ENCODE measurements around the gene NEAT1.
"Not testable (repeated sequence)": the region's sequence is repeated elsewhere in the genome, so short reads cannot be mapped to it uniquely, and the experiment has no call there.

The NEAT1 gene

DNA sequence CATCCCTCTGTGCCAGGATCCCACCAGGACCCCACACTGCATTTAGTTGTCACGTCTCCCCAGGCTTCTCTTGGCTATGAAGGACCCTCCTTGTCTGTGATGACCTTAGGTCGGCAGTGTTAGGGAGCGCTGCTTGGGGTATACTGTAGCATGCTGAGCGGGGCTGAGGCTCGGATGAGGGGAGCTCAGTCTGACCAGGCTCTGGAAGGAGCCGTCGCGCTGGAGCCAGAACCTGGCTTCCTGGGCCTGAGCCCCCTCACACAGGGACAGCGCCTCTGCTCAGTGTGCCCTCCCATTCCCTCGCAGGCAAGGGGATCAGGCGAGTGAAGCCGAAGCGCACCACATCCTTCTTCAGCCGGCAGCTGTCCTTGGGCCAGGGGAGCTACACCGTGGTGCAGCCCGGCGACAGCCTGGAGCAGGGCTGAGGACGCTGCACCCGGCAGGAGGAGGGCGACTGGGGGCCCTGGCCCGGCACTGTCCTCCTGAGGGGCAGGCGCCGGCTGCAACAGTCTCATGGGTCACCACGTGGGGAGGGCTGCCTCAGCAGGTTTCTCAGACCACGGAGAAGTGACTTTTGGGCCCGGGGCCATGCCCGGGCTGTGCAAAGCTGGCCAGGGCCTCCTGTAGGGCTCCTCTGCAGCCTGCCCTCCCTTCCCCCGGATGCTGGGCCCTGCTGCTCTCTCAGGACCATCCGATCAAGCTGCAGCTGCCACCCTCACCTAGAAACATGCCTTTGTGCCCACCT is 11.5 kb upstream of the NEAT1 start:
- no peak for DNase-seq (ENCODE audit: low spot score)

DNA sequence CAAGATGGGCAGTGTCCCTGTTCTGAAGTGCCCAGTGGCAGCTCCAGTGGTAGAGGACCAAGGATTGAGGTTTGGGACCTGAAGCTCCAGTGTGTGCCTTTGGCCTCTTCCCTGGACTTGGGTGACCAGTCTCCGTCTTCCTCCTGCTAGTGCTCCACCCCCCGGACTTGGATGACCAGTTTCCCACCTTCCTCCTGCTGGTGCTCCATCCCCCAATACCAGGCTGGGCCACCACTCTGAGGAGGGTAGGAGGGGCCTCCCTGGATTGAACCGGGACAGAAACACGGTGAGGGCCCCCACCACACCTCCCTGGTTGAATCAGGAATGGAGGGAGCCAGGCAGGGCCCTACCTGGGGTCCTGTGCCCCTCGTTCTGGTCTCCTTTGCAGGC is 10.9 kb upstream of the NEAT1 start:
- no peak for DNase-seq (ENCODE audit: low spot score)

DNA sequence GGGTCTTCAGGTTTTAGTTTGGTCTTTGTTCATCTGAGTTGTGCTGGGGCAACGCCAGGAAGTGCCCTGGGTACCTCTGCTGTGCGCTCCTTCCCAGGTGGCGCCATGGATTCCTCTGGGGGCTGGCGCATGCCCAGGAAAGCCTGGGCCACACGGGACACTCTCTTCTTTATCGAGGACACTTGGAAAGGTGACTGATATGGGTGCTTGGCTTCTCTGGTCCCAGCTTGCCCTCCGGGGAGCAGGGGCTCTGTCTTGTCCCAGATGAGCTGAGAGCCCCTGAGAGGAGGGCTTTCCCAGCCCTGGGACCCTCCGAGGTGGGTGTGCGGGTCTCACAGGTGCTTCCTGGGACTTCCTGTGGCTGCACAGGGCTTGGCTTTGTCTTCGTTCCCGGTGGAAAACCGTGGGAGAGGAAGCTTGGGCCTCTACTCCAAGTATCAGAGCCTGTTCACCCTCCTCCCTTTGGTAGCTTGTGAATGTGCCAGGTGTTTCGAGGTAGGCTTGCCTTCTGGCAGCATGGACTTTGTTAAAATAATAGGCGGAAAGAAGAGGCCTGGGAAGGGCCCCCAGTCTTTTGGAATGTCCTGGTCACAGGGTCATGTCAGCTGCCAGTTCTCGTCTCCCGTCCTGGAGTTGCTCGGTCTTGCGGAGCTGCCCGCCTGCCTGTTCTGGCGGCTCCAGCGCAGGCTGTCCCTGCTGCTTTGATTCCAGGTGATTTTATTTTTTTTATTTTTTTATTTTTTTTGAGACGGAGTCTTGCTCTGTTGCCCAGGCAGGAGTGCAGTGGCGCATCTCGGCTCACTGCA is 10.1 kb upstream of the NEAT1 start:
- DNase-seq (ENCODE audit: low spot score), result no peak

DNA sequence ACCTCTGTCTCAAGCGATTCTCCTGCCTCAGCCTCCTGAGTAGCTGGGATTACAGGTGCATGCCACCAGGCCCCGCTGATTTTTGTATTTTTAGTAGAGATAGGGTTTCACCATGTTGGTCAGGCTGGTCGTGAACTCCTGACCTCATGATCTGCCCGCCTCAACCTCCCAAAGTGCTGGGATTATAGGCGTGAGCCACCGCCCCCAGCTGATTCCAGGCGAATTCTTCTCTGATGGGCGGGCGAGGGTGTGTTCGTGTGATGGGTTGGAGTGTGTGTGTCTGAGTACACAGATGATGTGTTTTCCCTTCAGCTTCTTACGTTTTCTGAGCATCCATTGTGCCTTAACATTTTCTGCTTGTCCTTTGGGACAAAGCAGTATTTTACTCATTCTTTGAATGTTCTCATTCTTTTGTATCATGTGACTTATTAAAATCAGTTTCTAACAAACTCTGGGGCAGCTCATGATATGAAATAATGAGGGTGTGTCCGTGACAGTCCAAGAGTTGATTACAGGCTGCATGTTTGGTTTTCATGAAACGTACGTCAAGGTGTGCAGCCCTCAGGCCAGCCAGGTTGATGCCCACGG is 9.4 kb upstream of the NEAT1 start:
- DNase-seq (ENCODE audit: low spot score), result not testable (repeated sequence)

DNA sequence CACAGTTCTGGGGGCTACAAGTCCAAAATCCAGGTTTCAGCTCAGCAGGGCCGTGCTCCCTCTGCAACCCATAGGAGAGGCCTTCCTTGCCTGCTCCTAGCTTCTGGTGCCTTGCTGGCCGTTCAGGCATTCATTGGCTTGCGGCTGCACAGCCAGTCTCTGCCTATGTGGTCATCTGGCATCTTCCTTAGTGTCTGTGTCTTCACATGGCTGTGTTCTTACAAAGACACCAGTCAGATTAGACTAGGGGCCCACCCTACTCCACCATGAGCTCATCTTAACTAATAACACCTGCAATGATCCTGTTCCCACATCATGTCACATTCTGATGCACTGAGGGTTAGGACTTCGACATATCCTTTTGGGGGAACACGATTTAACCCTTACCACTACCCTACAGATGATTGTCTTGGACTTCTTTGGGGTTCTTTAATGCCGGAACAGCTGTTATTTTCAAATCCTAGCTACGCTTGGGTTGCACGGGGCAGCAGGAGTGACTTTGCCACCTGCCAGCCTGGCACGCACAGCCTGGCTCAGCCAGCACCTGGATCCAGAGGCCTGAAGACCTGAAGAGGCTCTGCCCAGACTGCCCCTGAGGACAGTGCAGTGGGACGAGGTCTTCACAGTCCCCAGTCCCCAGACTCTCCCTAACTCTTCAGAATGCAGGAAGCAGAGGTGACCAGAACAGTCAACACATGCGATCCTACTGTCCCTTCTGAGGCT is 7.7 kb upstream of the NEAT1 start:
- no peak for DNase-seq (ENCODE audit: low spot score)

DNA sequence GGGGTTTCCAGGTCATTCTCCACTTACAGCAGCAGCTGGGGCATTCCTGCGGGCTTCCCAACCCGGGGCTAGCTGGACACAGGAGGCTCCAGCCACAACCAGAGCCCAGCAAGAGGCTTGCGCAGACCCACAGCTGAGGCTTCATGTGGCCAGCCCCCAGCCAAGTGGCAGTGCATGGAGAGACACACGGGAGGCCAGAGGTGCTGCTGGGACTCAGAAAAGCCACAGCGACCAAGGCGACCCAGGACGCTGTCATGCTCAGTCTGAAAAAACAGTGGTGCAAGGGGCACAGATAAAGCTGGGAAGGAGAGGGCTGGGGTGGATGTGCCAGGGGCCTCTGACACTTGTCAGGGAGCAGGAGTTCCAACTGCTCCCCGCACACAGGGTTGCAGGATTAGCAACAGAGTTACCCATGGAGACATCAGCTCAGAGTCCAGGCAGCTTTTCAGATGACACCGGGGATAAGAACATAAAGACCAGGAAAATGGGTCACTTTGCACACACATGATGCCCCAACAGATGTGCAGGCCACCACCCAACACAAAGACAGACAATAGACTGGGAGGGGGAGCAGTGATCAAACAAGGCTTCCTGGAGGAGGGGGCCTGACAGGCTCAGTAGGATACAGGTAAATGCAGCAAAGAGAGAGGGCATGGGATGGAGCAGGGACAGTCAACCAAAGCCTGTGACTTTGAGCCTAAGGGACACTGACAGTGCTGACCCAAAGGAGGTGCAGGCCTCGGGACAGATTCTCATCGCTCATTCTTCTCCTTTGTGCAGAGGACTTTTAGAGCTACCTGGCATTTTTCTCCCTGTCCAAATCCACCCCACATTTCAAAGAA is 6.9 kb upstream of the NEAT1 start:
- no peak for DNase-seq (ENCODE audit: low spot score)

DNA sequence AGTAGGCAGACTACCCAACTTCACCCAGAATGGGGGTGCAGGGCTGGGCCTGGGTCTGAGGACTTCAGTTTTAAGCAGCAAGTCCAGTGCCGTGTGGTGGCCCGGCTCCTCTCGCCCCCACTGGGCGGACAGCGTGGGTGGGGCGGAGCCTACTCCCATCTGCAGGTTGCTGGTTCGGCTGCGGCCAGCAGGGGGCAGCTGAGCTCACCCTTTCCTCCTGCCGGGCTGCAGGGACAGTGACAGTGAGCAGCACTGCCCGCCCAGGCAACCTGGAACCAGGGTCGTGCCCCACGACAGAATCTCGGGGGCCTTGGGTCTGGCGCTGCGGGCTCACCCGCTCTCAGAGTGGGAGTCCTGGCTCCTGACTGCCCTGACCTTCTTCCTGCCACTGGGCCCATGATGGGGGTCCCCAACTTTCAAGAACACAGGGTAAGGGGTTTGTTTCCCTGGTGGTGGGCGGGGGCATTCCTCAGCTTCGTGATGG is 6.2 kb upstream of the NEAT1 start:
- peak; percentile 90 for DNase-seq (ENCODE audit: low spot score)

DNA sequence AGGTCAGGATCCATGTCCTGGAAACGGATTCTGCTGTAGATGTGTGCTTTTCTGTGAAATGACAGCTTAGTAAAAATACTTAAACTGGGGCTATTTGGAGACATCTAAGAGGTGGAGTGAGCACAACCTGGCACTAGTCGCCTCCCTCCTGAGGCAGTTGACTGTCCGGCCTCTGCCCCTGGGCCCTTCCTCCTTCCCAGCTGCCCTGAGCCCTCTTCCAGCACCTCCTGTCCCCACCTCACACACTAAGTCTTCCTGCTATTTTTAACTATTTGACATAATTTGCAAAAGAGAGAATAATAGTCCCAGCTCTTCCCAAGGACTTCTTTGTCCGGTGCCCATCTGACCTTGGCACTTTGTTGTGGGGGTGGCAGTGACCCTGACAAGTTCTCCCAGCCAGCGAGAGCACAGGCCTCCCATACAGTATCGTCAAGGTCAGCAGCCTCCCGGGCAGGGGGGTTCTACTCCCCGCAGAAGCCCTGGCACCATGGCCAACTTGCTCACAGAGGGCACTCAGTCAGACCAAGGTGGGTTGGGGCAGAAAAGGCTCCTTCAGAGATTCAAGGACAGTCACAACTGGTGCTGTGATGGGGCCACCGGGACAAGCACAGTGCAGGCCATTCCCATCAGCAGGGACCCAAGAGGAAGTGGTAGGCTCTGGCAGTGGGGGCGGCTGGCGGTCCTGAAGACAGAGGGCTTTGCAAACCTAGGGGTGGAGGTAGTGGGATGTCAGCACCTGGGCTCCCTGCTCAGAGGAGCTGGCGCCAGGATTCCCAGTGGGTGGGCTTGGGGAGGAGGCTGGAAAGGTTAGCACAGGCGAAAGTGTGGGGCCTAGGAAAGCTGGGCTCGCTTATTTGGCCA is 5.5 kb upstream of the NEAT1 start:
- DNase-seq (ENCODE audit: low spot score), result peak; percentile 37

DNA sequence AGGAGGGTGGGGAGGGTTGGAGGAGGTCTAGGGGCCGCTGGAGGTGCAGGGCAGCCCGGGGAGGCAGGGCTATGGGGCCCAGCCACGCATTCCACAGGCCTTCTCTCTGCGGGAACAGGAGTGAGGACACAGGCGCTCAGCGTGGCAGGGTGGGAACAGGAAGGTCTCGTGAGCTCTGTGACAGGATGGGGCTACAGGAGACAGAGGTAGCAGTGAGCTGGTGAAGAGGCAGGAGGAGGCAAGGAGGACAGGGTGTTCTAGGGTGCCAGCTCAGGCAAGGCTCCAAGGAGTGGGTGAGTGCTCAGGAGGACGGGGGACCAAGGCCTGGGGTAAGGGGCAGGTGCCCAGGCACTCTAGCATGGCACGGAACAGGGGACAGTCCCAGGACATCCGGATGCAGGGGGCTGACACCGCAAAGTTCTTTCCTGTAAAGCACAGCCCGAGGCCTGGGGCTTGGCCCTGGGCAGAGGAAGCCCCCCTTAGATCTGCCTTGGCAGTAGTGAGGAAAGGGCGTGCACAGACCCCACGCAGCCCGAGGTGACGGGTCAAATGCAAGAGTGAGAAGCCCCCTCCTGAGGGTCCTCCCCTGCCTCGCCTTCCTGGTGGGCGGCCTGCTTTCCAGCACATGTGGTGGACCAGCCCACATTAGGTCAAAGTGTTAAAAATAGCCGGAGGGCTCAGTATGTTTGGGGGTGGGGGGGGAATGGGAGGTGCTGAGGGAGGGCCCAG is 4.7 kb upstream of the NEAT1 start:
- peak; percentile 55 for DNase-seq (ENCODE audit: low spot score)

DNA sequence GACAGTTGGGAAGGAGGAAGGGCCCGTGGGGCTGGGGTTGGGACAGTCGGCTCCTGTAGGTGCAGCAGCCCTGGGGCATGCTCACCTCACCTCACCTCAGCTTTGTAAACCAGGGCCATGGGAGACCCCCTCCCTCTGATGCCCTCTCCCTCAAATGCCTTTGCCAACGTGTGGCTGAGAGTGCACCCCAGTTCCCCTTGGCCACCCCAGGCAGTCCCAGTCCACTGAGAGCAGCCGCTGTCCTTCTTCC is 4.2 kb upstream of the NEAT1 start:
- DNase-seq (ENCODE audit: low spot score), result no peak

DNA sequence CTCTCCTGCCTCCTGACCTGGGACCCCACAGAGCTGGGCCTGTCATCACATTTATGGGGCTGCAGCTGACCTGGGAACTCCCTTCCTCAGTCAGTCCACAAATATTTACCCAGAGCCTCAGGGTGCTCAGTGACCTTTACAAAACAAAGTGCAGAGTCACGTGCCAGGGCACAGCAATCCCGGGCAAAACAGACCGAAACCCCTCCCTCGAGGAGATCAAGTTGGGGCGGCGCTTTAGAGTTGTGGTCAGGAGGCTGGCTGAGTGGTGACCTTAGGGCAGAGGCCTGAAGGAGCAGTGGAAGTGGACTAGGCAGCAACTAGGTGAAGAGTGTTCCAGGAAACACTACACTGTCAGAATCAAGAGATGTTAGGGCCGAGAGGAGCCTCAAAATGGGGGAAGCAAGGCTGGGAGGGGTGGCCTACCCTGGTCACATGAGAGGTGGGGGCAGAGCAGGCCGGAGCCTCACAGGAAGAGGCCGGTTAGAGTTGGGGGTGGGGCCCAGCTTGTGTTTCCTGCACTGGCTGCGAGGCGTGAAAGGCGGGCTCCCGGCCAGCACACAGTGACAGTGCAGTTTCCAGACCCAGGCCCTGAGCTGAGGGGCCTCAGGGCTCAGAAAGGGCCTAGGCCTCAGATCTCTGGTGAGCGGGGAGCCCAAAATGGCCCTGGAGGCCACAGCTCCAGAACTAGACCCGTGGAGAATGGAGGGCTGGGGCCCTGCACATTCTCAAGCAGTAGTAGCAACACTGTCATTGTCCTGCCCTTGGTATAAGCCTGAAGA is 3.7 kb upstream of the NEAT1 start:
- DNase-seq (ENCODE audit: low spot score), result peak; percentile 85

DNA sequence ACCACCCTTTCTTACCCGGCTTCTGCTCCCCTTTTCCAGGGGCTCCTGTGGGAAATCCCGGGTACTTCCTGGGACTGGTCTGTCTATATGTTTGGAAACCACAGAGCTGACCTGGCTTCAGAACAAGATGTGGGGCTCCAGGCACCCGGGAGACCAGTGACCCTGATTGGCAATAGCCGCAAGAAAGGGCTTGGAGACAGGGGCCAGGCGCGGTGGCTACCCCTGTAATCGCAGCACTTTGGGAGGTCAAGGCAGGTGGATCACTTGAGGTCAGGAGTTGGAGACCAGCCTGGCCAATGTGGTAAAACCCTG is 3.2 kb upstream of the NEAT1 start:
- DNase-seq (ENCODE audit: low spot score), result no peak

DNA sequence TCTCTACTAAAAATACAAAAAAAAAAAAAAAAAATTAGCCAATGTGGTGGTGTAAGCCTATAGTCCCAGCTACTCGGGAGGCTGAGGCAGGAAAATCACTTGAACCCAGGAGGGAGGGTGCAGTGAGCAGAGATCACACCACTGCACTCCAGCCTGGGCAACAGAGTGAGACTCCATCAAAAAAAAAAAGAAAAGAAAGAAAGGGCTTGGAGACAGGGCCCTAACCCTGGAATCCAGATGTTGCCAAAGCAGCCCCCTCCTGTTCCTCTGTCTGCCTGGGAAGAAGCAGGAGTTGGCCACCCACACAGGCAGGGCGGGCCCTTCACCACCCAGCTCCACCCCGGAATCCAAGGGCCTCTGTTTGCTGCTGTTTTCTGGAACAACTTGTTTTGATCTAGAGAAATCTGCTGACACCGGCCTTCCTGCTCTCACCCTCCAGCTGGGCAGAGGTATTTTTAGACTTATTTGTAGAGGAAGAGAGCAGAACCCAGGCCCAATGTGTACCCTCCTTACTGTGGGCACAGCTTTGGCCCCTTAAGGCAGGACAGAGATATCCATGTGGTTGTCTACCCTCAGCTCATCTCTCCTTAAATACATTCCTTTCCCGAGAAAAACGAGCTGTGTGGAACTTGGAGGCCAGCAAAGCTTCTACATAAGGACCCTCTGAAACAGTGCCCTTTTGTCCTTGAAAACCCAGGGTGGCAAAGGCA is 2.7 kb upstream of the NEAT1 start:
- peak; percentile 82 for DNase-seq (ENCODE audit: low spot score)

DNA sequence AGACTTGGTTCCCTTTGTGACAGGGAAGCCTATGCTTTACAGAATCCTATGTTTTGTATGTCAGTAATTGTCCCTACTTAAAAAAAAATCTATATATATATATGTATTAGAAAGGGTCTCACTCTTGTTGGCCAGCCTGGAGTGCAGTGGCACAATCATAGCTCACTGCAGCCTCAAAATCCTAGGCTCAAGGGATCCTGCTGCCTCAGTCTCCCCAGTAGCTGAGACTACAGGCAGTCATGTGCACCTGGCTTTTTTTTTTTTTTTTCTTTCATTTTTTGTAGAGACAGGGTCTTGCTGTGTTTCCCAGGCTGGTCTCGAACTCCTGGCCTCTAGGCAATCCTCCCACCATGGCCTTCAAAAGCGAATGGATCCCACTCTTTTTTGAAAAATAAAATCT is 2.1 kb upstream of the NEAT1 start:
- DNase-seq (ENCODE audit: low spot score), result no peak

DNA sequence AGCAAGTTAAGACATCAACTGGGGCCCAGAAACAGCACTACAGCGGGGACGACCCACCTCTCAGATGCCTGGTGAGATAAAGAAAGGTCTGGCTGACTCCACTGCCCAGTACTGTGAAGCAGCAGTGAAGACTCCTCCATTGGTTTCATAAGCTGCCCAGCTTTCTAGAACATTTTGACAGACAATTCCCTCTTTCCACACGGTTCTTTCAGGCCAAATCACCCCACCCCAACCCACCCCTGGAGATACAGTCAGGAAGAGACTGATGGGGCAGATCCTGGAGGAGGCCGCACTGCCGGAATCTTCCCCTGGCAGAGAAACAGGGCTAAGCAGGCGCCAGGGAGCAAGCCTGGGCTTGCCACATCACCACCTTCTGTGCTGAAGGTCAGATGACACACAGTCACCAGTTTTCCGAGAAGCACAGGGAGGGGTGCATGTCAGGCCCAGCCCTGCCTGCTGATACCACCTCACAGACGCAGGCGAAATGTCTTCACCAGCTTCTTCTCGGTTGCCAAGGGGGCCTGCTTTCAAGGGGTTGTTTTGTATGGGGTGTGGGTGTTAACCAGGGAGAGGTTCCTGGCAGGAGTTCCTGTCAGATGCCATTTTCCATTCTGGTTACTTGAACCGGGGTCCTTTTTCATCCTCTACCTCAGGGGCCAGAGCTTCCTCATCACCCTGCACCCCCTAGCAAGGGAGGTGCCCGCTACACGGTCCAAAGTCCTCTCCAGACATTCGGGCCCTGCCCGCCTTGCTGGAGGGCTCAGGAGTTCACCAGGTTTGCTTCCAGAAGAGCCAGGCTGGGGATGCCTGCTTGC is 1.4 kb upstream of the NEAT1 start:
- DNase-seq (ENCODE audit: low spot score), result peak; percentile 94

DNA sequence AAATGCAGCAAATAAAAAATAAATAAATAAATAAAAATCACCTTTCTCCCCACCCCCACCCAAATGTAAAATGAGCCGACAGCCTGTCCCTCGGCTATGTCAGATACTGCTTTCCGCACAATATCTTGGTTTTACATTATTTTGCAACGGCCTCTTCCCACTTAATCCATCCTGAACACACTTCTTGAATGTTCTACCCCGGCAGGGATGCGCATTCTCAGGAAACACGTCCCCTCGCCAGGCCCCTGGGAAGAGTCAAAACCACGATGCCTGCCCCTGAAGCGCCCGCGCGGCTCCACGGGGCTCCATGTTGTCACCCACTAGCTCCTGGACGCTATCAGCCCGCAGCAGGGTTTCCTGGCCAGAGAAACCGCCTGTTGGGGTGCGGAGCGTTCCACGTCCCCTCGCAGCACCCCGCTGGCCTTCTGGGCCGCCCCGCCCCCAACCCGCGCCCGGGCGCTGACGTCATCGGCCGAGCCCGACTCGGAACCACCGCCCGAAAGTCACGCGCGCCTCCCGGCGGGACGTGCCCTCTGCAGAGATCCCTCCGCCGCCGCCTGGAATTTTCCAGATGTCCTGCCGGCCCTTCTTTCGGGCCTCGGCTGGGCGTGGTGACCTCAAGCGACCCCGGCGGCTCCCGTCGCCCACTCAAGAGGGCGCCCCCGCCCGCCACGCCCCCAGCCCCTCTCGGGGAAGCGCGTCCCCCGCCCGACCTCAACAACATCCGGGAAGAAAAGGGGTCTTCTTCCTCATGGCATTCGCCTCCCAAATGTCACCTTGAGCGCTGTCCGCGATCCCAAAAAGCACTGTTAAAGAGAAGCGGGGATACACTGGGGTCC is 585 bp upstream of the NEAT1 start:
- DNase-seq (ENCODE audit: low spot score), result peak; percentile 89

All from CD4-positive, alpha-beta T cell treated with Interleukin-6 at 100 ng/mL for 8 hours (primary cell).